Measurements from ENCODE around the gene PHGDH. TPM values are rescaled to one million over a fixed set of nuclear protein-coding genes. Genes with fewer than 3 reads are reported as not detected.
"Not testable (repeated sequence)": the region's sequence is repeated elsewhere in the genome, so short reads cannot be mapped to it uniquely, and the experiment has no call there.

PHGDH gene
- total RNA-seq, 1 donor: 184 TPM

- TF ChIP-seq, protein P1, sequence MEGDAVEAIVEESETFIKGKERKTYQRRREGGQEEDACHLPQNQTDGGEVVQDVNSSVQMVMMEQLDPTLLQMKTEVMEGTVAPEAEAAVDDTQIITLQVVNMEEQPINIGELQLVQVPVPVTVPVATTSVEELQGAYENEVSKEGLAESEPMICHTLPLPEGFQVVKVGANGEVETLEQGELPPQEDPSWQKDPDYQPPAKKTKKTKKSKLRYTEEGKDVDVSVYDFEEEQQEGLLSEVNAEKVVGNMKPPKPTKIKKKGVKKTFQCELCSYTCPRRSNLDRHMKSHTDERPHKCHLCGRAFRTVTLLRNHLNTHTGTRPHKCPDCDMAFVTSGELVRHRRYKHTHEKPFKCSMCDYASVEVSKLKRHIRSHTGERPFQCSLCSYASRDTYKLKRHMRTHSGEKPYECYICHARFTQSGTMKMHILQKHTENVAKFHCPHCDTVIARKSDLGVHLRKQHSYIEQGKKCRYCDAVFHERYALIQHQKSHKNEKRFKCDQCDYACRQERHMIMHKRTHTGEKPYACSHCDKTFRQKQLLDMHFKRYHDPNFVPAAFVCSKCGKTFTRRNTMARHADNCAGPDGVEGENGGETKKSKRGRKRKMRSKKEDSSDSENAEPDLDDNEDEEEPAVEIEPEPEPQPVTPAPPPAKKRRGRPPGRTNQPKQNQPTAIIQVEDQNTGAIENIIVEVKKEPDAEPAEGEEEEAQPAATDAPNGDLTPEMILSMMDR (IDR thresholded peaks at IDR 0.05; ENCODE audit: extremely low read depth, low read depth, low read length): no peak
- H3K36me3 ChIP-seq (ENCODE audit: insufficient read depth, low read length): no peaks in the 10 kb centered on the region
- H2AFZ ChIP-seq (ENCODE audit: low read length): no peak overlapping the region
- no peak overlapping the region for H3K4me3 ChIP-seq (ENCODE audit: insufficient read depth, low read length)
- H3K4me2 ChIP-seq (ENCODE audit: insufficient read depth, low read length): no peak overlapping the region
- peaks cover 15% of the 10 kb centered on the region for H3K27me3 ChIP-seq (ENCODE audit: insufficient read depth, low read length)
- no peaks in the 10 kb centered on the region for H3K4me1 ChIP-seq (ENCODE audit: insufficient read depth, low read length)
- DNase-seq (ENCODE audit: insufficient read length, low spot score, missing footprints): peak; percentile 71
- H4K20me1 ChIP-seq (ENCODE audit: insufficient read depth, low read length): no peaks in the 10 kb centered on the region
- H3K27ac ChIP-seq (ENCODE audit: low read depth, low read length): no peak overlapping the region
- H3K79me2 ChIP-seq (ENCODE audit: insufficient read depth, low read length): no peaks in the 10 kb centered on the region
- H3K9me3 ChIP-seq (ENCODE audit: low read depth, low read length): no peaks in the 10 kb centered on the region
These were observed 25.1 kb upstream of the PHGDH start for GRCh38 chr1:119686661-119687060.

DNA sequence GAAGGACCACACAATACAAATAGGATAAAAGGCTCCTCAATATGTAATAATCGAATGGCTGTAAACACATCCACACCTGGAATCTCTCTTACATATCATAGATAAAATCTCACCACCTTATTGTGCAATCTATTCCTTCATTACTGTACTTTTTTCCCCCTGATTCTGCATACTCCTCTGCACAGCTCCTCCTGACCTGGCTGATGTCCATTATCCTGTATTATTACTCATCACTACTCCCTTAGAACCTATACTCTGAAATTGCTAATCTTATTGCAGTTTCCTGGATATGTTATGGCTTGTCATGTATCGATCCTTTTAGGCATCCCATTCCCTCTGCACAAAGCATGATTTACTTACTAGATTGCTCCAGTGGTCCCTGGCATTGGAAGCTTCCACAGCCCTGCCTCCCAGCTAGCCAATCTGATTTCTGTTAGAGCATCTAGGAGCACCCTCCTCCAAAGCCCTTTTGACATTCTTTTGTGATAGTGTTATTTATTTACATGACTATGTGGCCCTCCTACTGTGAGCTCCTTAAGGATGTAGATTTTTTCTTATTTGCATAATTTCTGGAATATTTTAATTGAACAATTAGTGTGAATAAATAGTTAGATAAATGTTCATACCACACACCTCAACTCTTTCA is 24.2 kb upstream of the PHGDH start:
- DNase-seq (ENCODE audit: insufficient read length, low spot score, missing footprints): no peak
- H3K9me3 ChIP-seq (ENCODE audit: low read depth, low read length): no peaks in the 10 kb centered on the region
- TF ChIP-seq, protein P1 (IDR thresholded peaks at IDR 0.05; ENCODE audit: extremely low read depth, low read depth, low read length): no peak

DNA sequence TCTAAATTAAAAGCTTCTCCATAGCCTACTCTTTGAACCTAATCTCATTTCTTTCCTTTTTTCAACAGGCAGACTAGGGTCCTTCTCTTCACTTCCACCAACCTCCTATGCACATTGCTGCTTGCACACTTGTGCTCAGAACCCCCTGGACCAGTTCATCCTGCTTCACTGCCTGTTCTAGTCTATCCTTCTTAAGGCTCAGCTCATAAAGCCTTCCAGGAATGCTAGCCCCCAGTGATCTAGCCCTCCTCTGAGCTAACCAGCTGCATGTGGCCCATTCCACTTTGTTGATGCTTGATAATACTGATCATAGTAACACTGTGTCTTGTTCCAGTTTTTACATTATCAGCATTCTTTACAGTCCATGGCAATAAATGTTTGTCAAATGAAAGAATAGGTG is 22.9 kb upstream of the PHGDH start:
- no peak overlapping the region for H3K4me2 ChIP-seq (ENCODE audit: insufficient read depth, low read length)
- no peak overlapping the region for H2AFZ ChIP-seq (ENCODE audit: low read length)
- no peak for DNase-seq (ENCODE audit: insufficient read length, low spot score, missing footprints)
- H3K27me3 ChIP-seq (ENCODE audit: insufficient read depth, low read length): peaks cover 15% of the 10 kb centered on the region
- TF ChIP-seq, protein P1 (IDR thresholded peaks at IDR 0.05; ENCODE audit: extremely low read depth, low read depth, low read length): no peak
- no peak overlapping the region for H3K4me3 ChIP-seq (ENCODE audit: insufficient read depth, low read length)
- H3K36me3 ChIP-seq (ENCODE audit: insufficient read depth, low read length): no peaks in the 10 kb centered on the region
- no peaks in the 10 kb centered on the region for H3K9me3 ChIP-seq (ENCODE audit: low read depth, low read length)
- H3K4me1 ChIP-seq (ENCODE audit: insufficient read depth, low read length): no peaks in the 10 kb centered on the region
- no peak overlapping the region for H3K27ac ChIP-seq (ENCODE audit: low read depth, low read length)
- H3K79me2 ChIP-seq (ENCODE audit: insufficient read depth, low read length): no peaks in the 10 kb centered on the region
- no peaks in the 10 kb centered on the region for H4K20me1 ChIP-seq (ENCODE audit: insufficient read depth, low read length)

More for the DNA sequence above, 24.2 kb upstream of the PHGDH start:
- Histone ChIP-seq H3K4me1 (ENCODE audit: insufficient read depth, low read length) (no peaks in the 10 kb centered on the region), H3K79me2 (ENCODE audit: insufficient read depth, low read length) (no peaks in the 10 kb centered on the region), H3K4me2 (ENCODE audit: insufficient read depth, low read length) (no peak overlapping the region), H4K20me1 (ENCODE audit: insufficient read depth, low read length) (no peaks in the 10 kb centered on the region), H3K27ac (ENCODE audit: low read depth, low read length) (no peak overlapping the region), H2AFZ (ENCODE audit: low read length) (no peak overlapping the region), H3K36me3 (ENCODE audit: insufficient read depth, low read length) (no peaks in the 10 kb centered on the region), H3K27me3 (ENCODE audit: insufficient read depth, low read length) (peaks cover 15% of the 10 kb centered on the region), H3K4me3 (ENCODE audit: insufficient read depth, low read length) (no peak overlapping the region)

DNA sequence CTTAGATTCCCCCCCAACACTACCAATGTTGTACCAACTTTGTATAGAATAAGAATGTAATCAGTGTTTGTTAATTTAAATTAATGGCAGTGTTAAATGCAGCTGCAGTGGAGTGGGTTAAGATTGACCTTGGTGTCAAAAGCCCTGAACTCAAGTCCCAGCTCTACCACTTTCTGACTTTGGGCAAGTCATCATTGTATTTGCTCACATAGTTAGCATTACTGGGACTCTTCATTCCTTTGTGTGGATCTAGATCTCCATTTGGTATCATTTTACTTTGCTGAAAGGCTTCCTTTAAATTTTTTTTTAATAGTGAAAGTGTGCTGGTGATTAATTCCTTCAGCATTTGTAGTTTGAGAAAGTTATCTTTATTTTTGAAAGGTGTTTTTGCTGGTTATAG is 22.2 kb upstream of the PHGDH start:
- Histone ChIP-seq H3K4me3 (ENCODE audit: insufficient read depth, low read length) (no peak overlapping the region), H3K4me1 (ENCODE audit: insufficient read depth, low read length) (no peaks in the 10 kb centered on the region), H4K20me1 (ENCODE audit: insufficient read depth, low read length) (no peaks in the 10 kb centered on the region), H3K79me2 (ENCODE audit: insufficient read depth, low read length) (no peaks in the 10 kb centered on the region), H3K27me3 (ENCODE audit: insufficient read depth, low read length) (peaks cover 10% of the 10 kb centered on the region), H3K4me2 (ENCODE audit: insufficient read depth, low read length) (no peak overlapping the region), H2AFZ (ENCODE audit: low read length) (no peak overlapping the region), H3K27ac (ENCODE audit: low read depth, low read length) (no peak overlapping the region), H3K36me3 (ENCODE audit: insufficient read depth, low read length) (no peaks in the 10 kb centered on the region), H3K9me3 (ENCODE audit: low read depth, low read length) (no peaks in the 10 kb centered on the region)
- no peak for DNase-seq (ENCODE audit: insufficient read length, low spot score, missing footprints)
- TF ChIP-seq, protein P1 (IDR thresholded peaks at IDR 0.05; ENCODE audit: extremely low read depth, low read depth, low read length): no peak

DNA sequence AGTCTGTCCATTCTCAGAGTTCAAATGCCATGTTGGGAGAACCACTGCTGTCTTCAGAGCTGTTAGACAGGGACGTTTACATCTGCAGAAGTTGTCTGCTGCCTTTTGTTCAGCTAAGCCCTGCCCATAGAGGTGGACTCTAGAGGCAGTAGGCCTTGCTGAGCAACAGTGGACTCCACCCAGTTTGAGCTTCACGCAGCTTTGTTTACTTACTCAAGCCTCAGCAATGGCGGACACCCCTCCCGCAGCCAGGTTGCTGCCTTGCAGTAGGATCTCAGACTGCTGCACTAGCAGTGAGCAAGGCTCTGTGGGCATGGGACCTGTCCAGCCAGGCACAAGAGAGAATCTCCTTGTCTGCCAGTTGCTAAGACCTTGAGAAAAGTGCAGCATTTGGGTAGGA is 14.9 kb upstream of the PHGDH start:
- not testable (repeated sequence) for H3K36me3 ChIP-seq (ENCODE audit: insufficient read depth, low read length); H3K9me3 ChIP-seq (ENCODE audit: low read depth, low read length); H4K20me1 ChIP-seq (ENCODE audit: insufficient read depth, low read length); H3K79me2 ChIP-seq (ENCODE audit: insufficient read depth, low read length); H3K4me3 ChIP-seq (ENCODE audit: insufficient read depth, low read length); H3K27me3 ChIP-seq (ENCODE audit: insufficient read depth, low read length); H3K27ac ChIP-seq (ENCODE audit: low read depth, low read length); H2AFZ ChIP-seq (ENCODE audit: low read length); H3K4me2 ChIP-seq (ENCODE audit: insufficient read depth, low read length); H3K4me1 ChIP-seq (ENCODE audit: insufficient read depth, low read length); DNase-seq (ENCODE audit: insufficient read length, low spot score, missing footprints)

Measured in osteoblast (primary cell).